A549 (cell line): ENCODE measurements around the gene NCOA3.

Source experiments
- CHD4 ChIP-seq: fragments of 200-600 bp; sonication (generic); IDR thresholded peaks from 2 replicates; pipeline ENCODE4 v1.6.1; 2016; ENCODE audit warnings: antibody characterized with exemption, mild to moderate bottlenecking, borderline replicate concordance
- CTCF ChIP-seq: fragments of >200 bp; sonication (Bioruptor Twin); formaldehyde crosslinking; IDR thresholded peaks from 3 replicates; pipeline ENCODE4 v1.5.1; 2016
- EHMT2 ChIP-seq: fragments of 200-600 bp; sonication (generic); IDR thresholded peaks from 2 replicates; pipeline ENCODE4 v1.6.1; 2016; ENCODE audit warnings: antibody characterized with exemption, low read depth, mild to moderate bottlenecking, moderate library complexity
- HMGXB4 ChIP-seq: fragments of 250-450 bp; sonication (Bioruptor Pico); IDR thresholded peaks from 2 replicates; pipeline ENCODE4 v1.5.0; 2021; ENCODE audit warnings: mild to moderate bottlenecking, moderate library complexity, borderline replicate concordance
- JUN ChIP-seq, 2 experiments: fragments of >200 bp; sonication (Bioruptor Twin); formaldehyde crosslinking; IDR thresholded peaks; 2 replicates in 1 of 2; 3 replicates in 1 of 2; pipeline ENCODE4 v1.6.1; 2016 to 2017
- MAZ ChIP-seq: fragments of 150-350 bp; IDR thresholded peaks from 2 replicates; pipeline ENCODE4 v1.6.1; 2014; ENCODE audit warnings: antibody characterized with exemption, low read depth, low read length, borderline replicate concordance
- MYC ChIP-seq: IDR thresholded peaks from 2 replicates; pipeline ENCODE4 v1.6.1; 2012; ENCODE audit warnings: mild to moderate bottlenecking, inconsistent platforms, low read length, improper control_type of control experiment, borderline replicate concordance
- NFE2L2 ChIP-seq: fragments of 150-350 bp; conservative IDR thresholded peaks from 2 replicates; pipeline ENCODE4 v1.6.1; 2014; ENCODE audit warnings: low read length
- POLR2A ChIP-seq: IDR thresholded peaks from 2 replicates; pipeline ENCODE4 v1.6.1; 2012; ENCODE audit warnings: mild to moderate bottlenecking, low read length
- REST ChIP-seq: fragments of 200-600 bp; sonication (generic); IDR thresholded peaks from 2 replicates; pipeline ENCODE4 v1.6.1; 2016; ENCODE audit warnings: antibody characterized with exemption, mild to moderate bottlenecking, moderate library complexity
- RFX5 ChIP-seq: fragments of 450-650 bp; IDR thresholded peaks from 2 replicates; pipeline ENCODE4 v1.7.1; 2014; ENCODE audit warnings: antibody characterized with exemption, mild to moderate bottlenecking, moderate library complexity

- TF ChIP-seq HMGXB4 (CRISPR knock-in tag) (no peak), RFX5 (no peak), CTCF (no peak), JUN (IDR thresholded peaks at IDR 0.05) (no peak), REST (no peak), CHD4 (no peak), EHMT2 (no peak), NFE2L2 (no peak), POLR2A (no peak), MYC (no peak), MAZ (no peak)
These were observed 7.5 kb downstream of the NCOA3 start for GRCh38 chr20:47509104-47509661.
